A549 (cell line): ENCODE measurements around the gene LIPA.

Source experiments
- CBX2 ChIP-seq: fragments of 200-600 bp; sonication (generic); IDR thresholded peaks from 2 replicates; pipeline ENCODE4 v1.6.1; 2016; ENCODE audit warnings: low read depth, mild to moderate bottlenecking, borderline replicate concordance
- CEBPB ChIP-seq, 2 experiments: fragments of >200 bp in 1 of 2; sonication (Bioruptor Twin) in 1 of 2; formaldehyde crosslinking in 1 of 2; IDR thresholded peaks; 2 replicates each; pipeline ENCODE4 v1.6.1; 2012 to 2016
- EP300 ChIP-seq, 2 experiments: fragments of >200 bp; sonication (Bioruptor Twin); formaldehyde crosslinking; IDR thresholded peaks; 2 replicates in 1 of 2; 3 replicates in 1 of 2; pipeline ENCODE4 v1.6.1; 2016 to 2017
- HOXA7 ChIP-seq: fragments of 250-450 bp; sonication (Bioruptor Pico); IDR thresholded peaks from 2 replicates; pipeline ENCODE4 v1.5.0; 2020; ENCODE audit warnings: mild to moderate bottlenecking, moderate library complexity
- HOXB5 ChIP-seq: fragments of 250-450 bp; sonication (Bioruptor Pico); IDR thresholded peaks from 2 replicates; pipeline ENCODE4 v1.5.0; 2020; ENCODE audit warnings: mild to moderate bottlenecking, moderate library complexity
- JUN ChIP-seq, 2 experiments: fragments of >200 bp; sonication (Bioruptor Twin); formaldehyde crosslinking; IDR thresholded peaks; 2 replicates in 1 of 2; 3 replicates in 1 of 2; pipeline ENCODE4 v1.6.1; 2016 to 2017
- POLR2AphosphoS2 ChIP-seq: conservative IDR thresholded peaks from 2 replicates; pipeline ENCODE4 v1.6.1; 2012; ENCODE audit warnings: low read length, improper control_type of control experiment, inconsistent platforms
- RAD21 ChIP-seq, 2 experiments: fragments of >200 bp in 1 of 2; sonication (Bioruptor Twin) in 1 of 2; formaldehyde crosslinking in 1 of 2; IDR thresholded peaks in 1 of 2; conservative IDR thresholded peaks in 1 of 2; 2 replicates in 1 of 2; 3 replicates in 1 of 2; pipeline ENCODE4 v1.6.1; 2012 to 2018; ENCODE audit warnings: inconsistent platforms in 1 of 2
- RARB ChIP-seq: fragments of 250-450 bp; sonication (Bioruptor Pico); IDR thresholded peaks from 2 replicates; pipeline ENCODE4 v1.8.0; 2021; ENCODE audit warnings: mild to moderate bottlenecking, moderate library complexity
- RCOR1 ChIP-seq: fragments of 150-350 bp; IDR thresholded peaks from 2 replicates; pipeline ENCODE4 v1.6.1; 2014; ENCODE audit warnings: antibody characterized with exemption, low read length, low read depth
- SREBF2 ChIP-seq: fragments of 450-650 bp; IDR thresholded peaks from 2 replicates; pipeline ENCODE4 v1.6.1; 2014; ENCODE audit warnings: mild to moderate bottlenecking, moderate library complexity
- TF ChIP-seq, protein P1 (sequence below): fragments of 450-650 bp; IDR thresholded peaks from 2 replicates; pipeline ENCODE4 v1.6.1; 2014; ENCODE audit warnings: antibody characterized with exemption
- TF ChIP-seq, protein P2 (sequence below): fragments of >200 bp; sonication (Bioruptor Twin); formaldehyde crosslinking; IDR thresholded peaks from 3 replicates; pipeline ENCODE4 v1.5.1; 2016
- TF ChIP-seq, protein P3 (sequence below): fragments of 250-450 bp; sonication (Bioruptor Pico); IDR thresholded peaks from 2 replicates; pipeline ENCODE4 v1.5.0; 2021; ENCODE audit warnings: mild to moderate bottlenecking, moderate library complexity, borderline replicate concordance

DNA sequence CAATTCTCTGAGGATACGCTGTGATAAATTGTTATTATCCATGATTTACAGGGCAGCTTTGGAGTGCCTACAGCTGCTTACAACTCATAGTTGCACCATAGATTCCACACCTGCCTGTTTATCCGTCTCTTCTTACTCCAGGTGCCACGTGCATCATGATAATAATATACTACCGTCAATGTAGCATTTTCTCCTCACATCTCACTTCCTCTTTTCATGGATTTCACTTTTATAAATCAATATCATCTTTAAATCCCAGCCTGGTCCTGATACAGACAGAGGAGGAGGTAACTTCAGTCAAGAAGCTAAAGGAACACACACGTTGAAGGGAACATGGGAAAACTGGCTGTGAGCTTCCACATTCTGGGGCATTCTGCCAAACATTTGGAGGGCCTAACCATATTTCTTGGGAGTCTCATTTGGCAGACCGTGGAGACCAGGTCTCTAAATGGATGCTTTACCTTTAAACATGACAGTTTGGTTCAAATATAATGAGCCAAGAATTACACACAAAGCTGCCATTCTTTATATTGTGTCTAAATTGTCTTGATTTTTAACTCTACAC, 46.9 kb downstream of the LIPA start:
- no peak for TF ChIP-seq CEBPB (IDR thresholded peaks at IDR 0.05)
- no peak for TF ChIP-seq JUN (IDR thresholded peaks at IDR 0.05)
- no peak for TF ChIP-seq HOXB5
- TF ChIP-seq, protein P1, sequence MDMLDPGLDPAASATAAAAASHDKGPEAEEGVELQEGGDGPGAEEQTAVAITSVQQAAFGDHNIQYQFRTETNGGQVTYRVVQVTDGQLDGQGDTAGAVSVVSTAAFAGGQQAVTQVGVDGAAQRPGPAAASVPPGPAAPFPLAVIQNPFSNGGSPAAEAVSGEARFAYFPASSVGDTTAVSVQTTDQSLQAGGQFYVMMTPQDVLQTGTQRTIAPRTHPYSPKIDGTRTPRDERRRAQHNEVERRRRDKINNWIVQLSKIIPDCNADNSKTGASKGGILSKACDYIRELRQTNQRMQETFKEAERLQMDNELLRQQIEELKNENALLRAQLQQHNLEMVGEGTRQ: no peak
- no peak for TF ChIP-seq RAD21 (conservative IDR thresholded peaks at IDR 0.05 in 1 of 2, IDR thresholded peaks at IDR 0.05 in 1 of 2)
- TF ChIP-seq, protein P2, sequence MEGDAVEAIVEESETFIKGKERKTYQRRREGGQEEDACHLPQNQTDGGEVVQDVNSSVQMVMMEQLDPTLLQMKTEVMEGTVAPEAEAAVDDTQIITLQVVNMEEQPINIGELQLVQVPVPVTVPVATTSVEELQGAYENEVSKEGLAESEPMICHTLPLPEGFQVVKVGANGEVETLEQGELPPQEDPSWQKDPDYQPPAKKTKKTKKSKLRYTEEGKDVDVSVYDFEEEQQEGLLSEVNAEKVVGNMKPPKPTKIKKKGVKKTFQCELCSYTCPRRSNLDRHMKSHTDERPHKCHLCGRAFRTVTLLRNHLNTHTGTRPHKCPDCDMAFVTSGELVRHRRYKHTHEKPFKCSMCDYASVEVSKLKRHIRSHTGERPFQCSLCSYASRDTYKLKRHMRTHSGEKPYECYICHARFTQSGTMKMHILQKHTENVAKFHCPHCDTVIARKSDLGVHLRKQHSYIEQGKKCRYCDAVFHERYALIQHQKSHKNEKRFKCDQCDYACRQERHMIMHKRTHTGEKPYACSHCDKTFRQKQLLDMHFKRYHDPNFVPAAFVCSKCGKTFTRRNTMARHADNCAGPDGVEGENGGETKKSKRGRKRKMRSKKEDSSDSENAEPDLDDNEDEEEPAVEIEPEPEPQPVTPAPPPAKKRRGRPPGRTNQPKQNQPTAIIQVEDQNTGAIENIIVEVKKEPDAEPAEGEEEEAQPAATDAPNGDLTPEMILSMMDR: no peak
- TF ChIP-seq HOXA7 (CRISPR knock-in tag): no peak
- TF ChIP-seq, protein P3, sequence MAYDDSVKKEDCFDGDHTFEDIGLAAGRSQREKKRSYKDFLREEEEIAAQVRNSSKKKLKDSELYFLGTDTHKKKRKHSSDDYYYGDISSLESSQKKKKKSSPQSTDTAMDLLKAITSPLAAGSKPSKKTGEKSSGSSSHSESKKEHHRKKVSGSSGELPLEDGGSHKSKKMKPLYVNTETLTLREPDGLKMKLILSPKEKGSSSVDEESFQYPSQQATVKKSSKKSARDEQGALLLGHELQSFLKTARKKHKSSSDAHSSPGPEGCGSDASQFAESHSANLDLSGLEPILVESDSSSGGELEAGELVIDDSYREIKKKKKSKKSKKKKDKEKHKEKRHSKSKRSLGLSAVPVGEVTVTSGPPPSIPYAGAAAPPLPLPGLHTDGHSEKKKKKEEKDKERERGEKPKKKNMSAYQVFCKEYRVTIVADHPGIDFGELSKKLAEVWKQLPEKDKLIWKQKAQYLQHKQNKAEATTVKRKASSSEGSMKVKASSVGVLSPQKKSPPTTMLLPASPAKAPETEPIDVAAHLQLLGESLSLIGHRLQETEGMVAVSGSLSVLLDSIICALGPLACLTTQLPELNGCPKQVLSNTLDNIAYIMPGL: no peak
- TF ChIP-seq EP300 (IDR thresholded peaks at IDR 0.05): no peak
- no peak for TF ChIP-seq RARB (CRISPR knock-in tag)
- TF ChIP-seq POLR2AphosphoS2: no peak
- no peak for TF ChIP-seq CBX2
- no peak for TF ChIP-seq SREBF2
- no peak for TF ChIP-seq RCOR1
